T-helper 1 cell treated with Interleukin-12 subunit alpha and Interleukin-12 subunit beta and Interleukin-4 antibody, amounts not matched to agents 30 μg/mL and 1 μg/mL, for 36 hours (primary cell): ENCODE measurements around the gene SPTBN5.
A peak's percentile ranks its signal among the peaks of the same experiment; 100 is the strongest.

Experiments used
- H3K27ac Mint-ChIP-seq: one replicate; pipeline ENCODE4 v1.8.0; 2021; ENCODE audit warnings: mild to moderate bottlenecking, mixed read lengths
- H3K27me3 Mint-ChIP-seq: one replicate; pipeline ENCODE4 v1.8.0; 2021; ENCODE audit warnings: low read depth, mixed read lengths
- H3K36me3 Mint-ChIP-seq: one replicate; pipeline ENCODE4 v1.8.0; 2021; ENCODE audit warnings: low read depth, mixed read lengths
- H3K4me1 Mint-ChIP-seq: one replicate; pipeline ENCODE4 v1.8.0; 2021; ENCODE audit warnings: low read depth, mixed read lengths
- H3K4me3 Mint-ChIP-seq: one replicate; pipeline ENCODE4 v1.8.0; 2021; ENCODE audit warnings: mild to moderate bottlenecking, moderate library complexity, mixed read lengths
- H3K9me3 Mint-ChIP-seq: one replicate; pipeline ENCODE4 v1.8.0; 2021; ENCODE audit warnings: mixed read lengths

SPTBN5 gene

DNA sequence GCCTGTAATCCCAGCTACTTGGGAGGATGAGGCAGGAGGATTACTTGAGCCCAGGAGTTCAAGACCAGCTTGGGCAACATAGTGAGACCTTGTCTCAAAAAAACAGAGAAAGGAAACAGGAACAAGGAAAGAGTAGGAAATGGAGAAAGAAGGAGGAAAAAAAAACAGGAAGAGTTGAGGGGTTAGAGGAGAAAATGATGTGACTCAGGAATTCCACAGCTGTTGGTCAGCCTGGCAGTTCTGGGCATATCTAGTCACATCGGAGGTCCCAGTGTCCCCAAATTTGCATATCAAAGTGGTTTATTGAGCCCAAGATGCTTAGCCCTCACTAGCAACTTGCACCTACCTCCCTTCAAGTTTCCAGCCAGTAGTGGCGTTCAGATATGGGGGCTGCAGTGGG is 84.7 kb downstream of the SPTBN5 start:
- no peaks in the 10 kb centered on the region for H3K27me3 Mint-ChIP-seq
- no peak overlapping the region for H3K4me3 Mint-ChIP-seq
- peaks cover 29% of the 10 kb centered on the region for H3K4me1 Mint-ChIP-seq
- H3K9me3 Mint-ChIP-seq = no peaks in the 10 kb centered on the region
- peaks cover 12% of the 10 kb centered on the region for H3K36me3 Mint-ChIP-seq
- no peak overlapping the region for H3K27ac Mint-ChIP-seq

DNA sequence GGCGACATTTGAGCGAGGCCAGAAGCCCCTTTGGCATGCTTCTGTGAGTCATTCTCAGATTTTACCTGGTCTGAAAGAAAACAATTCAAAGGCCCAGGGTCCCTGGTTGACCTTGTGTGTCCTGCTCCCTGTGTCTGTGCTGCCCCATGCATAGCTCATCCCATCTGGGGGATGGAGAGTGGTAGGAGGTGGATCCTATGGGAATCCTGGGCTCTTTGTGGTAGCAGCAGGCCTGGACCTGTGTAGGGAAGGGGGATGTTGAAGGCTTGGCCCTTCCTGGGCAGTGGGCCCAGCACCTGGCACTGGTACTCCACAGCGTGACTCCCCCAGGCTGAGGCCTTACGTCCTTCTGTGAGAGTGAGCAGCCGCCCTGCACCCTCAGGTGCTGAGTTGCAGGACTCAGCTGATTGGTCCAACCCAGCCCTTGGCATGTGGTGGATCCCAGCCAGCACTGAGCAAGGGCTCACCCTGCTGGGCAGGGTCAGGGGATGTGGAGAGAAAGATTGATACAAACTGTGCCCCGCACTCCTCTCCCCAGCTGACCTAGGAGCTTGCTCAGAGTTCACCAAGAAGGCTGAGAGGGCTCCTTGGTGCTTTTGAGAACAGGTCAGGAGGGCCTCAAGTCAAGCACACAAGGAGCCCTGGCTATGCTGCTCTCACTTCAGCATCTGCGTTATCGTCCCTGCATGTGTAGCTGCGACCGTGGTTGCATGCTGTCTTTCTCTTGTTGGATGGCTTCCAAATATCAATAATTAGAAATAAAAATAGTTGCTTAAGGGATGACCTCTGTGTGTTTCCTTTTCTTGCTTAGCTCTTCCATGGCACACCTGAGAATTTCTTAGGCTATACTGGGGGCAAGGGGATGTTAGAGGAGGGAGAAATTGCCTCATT is 87.3 kb downstream of the SPTBN5 start:
- no peak overlapping the region for H3K27ac Mint-ChIP-seq
- no peaks in the 10 kb centered on the region for H3K27me3 Mint-ChIP-seq
- no peaks in the 10 kb centered on the region for H3K9me3 Mint-ChIP-seq
- peaks cover 6% of the 10 kb centered on the region for H3K36me3 Mint-ChIP-seq
- H3K4me3 Mint-ChIP-seq = no peak overlapping the region
- peaks cover 24% of the 10 kb centered on the region for H3K4me1 Mint-ChIP-seq

DNA sequence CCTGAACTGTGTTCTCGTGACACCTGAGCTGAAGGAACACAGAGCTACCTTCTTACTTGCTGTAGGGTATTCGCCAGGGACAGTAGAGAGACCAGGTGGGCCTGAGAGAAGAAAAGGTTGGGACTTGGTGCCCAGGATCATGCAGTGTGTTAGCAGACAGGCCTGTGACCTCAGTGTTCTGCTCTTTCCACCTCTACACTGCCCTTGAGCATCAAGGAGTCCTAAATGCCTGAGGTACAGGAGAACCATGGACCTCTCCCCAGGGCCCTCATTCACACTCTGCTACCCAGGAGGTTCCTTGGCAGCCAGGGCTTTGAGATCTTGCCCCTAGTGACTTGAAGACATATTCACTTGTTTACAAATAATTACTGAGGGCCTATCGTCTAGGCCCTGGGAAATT is 88.1 kb downstream of the SPTBN5 start:
- Mint-ChIP-seq H3K27me3 (no peaks in the 10 kb centered on the region), H3K4me3 (no peak overlapping the region), H3K27ac (no peak overlapping the region), H3K36me3 (peaks cover 9% of the 10 kb centered on the region), H3K9me3 (no peaks in the 10 kb centered on the region), H3K4me1 (peaks cover 16% of the 10 kb centered on the region)

DNA sequence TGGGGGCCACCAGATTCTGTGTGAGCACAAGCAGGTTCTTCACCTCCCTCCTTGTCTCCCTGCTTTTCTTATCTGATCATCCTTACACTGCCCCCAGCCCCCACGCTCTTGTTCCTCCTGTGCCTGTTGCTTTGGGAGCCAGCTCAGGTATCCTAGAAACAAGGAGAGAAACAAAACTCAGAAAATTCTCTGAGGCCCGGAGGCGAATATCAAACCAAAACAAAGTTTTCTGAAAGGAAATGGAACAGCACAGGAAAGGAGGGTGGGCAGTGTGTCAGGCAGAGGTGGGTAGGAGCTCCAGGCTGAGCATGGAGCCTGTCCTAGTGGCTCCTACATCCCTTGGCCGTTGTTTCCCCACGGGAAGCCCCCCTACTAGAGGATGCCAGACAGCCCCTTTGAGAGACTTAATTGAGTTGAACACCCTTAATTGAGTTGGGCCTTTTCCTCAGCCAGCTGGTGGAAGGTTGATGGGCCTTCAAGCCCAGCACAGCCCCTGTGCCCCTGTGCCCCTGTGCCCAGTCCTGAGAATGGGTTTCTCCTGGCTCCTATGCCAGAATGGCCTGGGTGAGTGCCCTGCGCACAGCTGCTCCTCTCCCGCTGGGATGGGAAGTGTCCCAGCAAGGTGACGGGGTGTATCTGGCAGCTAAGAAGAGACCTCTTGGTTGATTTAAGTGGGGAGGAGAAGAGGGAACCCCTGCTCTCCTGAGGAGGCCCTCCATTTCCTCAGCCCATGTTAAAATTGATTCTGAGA is 88.8 kb downstream of the SPTBN5 start:
- Mint-ChIP-seq H3K36me3 (peaks cover 9% of the 10 kb centered on the region), H3K4me1 (peaks cover 11% of the 10 kb centered on the region), H3K4me3 (no peak overlapping the region), H3K27me3 (no peaks in the 10 kb centered on the region), H3K9me3 (no peaks in the 10 kb centered on the region), H3K27ac (peak overlapping the region; percentile 37)

GRCh38 chr15:41804361-41804760 is 89.5 kb downstream of the SPTBN5 start:
- Mint-ChIP-seq H3K27ac (no peak overlapping the region), H3K9me3 (no peaks in the 10 kb centered on the region), H3K4me3 (no peak overlapping the region), H3K36me3 (peaks cover 9% of the 10 kb centered on the region), H3K27me3 (no peaks in the 10 kb centered on the region), H3K4me1 (peaks cover 10% of the 10 kb centered on the region)

DNA sequence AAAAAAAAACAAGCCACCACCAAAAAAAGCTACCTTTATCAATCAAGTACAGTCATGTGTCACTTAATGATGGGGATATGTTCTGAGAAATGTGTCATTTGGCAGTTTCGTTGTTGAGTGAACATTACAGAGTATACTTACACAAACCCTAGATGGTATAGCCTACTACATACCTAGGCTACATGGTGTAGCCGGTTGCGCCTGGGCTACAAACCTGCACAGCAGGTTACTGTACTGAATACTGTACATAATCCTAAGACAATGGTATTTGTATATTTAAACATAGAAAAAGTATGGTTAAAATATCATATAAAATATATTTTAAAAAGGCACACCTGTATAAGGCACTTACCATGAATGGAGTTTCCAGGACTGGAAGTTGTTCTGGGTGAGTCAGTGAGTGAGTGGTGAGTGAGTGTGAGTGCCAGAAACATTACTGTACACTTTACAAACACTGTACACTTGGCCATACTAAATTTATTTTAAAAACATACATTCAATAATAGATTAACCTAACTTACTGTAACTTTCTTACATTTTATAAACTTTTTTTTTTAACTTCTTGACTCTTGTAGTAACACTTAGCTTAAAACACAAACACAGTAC is 91.9 kb downstream of the SPTBN5 start:
- Mint-ChIP-seq H3K27ac (no peak overlapping the region), H3K4me1 (peaks cover 11% of the 10 kb centered on the region), H3K4me3 (no peak overlapping the region), H3K27me3 (no peaks in the 10 kb centered on the region), H3K36me3 (peaks cover 7% of the 10 kb centered on the region), H3K9me3 (no peaks in the 10 kb centered on the region)

DNA sequence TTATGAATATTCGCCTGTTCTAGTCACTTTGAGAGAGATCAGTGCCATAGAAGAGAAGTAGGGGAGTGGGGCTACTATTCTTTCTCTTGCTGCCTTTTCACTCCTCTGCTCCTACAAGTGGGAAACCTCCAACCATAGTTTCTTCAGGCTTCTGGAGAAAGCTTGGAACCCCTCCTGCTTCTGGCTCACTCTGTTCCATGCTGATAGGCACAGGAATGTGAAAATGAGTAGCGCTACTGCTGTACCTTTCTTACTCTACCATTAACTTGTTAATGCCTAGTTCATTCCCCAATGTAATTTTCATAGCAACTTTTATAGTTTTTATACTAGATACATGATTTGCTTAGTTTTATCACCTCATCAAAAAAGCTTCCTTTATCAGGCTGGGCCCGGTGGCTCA is 92.7 kb downstream of the SPTBN5 start:
- H3K4me3 Mint-ChIP-seq = no peak overlapping the region
- no peaks in the 10 kb centered on the region for H3K27me3 Mint-ChIP-seq
- peaks cover 15% of the 10 kb centered on the region for H3K4me1 Mint-ChIP-seq
- H3K27ac Mint-ChIP-seq = no peak overlapping the region
- H3K9me3 Mint-ChIP-seq = no peaks in the 10 kb centered on the region
- peaks cover 6% of the 10 kb centered on the region for H3K36me3 Mint-ChIP-seq

DNA sequence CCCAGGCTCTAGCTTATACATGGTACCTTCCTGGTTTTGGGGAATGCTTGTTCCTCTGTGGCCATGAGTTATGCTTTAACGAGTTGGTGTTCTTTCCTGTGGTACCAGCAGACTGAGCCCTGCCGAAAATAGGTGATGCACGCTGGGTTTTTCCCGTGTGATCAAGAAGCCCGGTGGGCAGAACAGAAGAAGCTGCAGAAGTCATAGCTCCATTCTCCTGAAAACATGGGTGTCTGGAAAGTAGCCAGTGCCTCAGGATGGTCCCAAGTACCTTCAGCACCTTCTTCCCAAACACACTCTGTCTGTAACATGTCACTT is 94.4 kb downstream of the SPTBN5 start:
- Mint-ChIP-seq H3K27me3 (no peaks in the 10 kb centered on the region), H3K36me3 (peaks cover 4% of the 10 kb centered on the region), H3K4me1 (peaks cover 12% of the 10 kb centered on the region), H3K27ac (no peak overlapping the region), H3K9me3 (no peaks in the 10 kb centered on the region), H3K4me3 (no peak overlapping the region)

DNA sequence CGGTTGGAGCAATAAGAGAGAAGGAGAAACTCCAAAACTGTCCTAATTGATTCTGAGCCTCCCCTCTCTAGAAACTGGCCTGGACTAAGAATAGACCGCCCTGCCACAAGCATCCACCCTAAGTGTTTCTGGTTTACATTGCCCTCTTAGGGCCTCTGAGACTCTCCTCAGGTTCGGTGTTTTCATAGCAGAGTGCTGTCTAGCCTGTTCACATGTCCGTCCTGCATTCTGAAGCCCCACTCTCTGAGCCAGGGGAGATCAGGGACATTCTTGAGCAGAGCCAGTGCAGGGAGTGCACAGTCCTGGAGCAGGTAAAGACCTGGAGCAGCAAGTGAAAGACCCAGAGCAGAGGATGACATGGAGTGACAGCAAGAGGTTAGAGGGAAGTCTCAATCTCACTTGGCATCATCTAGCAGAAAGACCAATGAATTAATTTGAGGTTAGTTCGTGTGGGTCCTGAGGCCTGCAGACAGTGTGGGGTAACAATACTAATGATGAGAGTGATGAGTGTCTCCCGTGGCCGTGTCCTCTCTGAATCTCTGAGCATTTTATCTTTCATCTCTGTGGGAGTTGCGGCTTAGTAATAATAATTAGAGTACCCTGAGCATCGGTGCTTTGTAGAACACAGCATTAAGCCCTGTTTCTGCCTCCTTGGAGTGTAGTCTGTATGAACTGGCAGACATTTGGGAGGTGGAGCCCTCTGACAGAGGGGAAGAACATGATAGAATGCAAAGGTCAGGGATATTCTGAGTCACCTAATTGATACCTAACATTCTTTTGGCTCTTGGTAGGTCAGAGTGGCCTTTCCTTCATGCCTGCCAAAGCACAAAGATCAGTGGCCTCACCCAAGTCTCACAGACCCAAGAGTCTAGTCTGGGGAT is 95.0 kb downstream of the SPTBN5 start:
- H3K9me3 Mint-ChIP-seq = no peaks in the 10 kb centered on the region
- peaks cover 3% of the 10 kb centered on the region for H3K36me3 Mint-ChIP-seq
- H3K27me3 Mint-ChIP-seq = no peaks in the 10 kb centered on the region
- peaks cover 12% of the 10 kb centered on the region for H3K4me1 Mint-ChIP-seq
- H3K27ac Mint-ChIP-seq = no peak overlapping the region
- H3K4me3 Mint-ChIP-seq = no peak overlapping the region
